Activated gamma-delta T cell (primary cell): ENCODE results near the gene CARD10.

ENCODE experiments used
- DNase-seq: peaks from one replicate; lab custom pipeline; 2025; lab: John Stamatoyannopoulos, UW

The CARD10 gene

GRCh38 chr22:37502342-37503182 lies 16.7 kb downstream of the CARD10 start:
- no peak for DNase-seq

DNA sequence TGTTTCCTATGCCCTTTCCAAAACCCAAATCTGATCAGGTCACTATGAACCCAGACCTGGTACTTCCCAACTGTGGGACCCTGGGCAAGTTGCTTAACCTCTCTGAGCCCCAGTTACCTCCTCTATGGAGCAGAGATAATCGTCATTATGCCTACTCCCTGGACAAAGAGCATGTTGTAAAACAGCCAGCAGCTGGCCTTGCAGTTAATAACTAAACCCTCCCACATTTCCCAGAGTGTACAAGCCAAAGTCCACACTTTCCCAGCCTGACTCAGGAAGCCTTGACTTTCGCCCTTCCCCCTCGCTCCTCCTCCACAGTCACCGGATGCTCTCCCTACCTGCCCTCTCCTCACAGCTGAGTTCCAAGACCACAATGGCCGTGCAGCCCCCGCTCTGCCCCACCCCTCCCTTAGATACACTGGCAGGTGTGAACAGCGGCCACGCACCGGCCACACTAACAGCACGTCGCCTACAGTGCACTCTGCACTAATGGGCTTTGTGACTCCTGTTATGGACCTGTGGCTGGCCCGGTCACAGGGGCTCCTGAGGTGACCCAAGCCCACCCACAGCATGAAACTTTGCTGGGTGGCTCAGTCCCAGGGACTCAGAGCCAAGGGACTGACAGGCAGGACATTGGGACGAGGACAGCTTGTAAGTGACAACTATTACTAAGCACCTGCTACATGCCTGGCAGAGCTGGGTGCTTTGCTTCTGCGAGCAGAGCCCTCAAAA lies 17.4 kb downstream of the CARD10 start:
- no peak for DNase-seq

DNA sequence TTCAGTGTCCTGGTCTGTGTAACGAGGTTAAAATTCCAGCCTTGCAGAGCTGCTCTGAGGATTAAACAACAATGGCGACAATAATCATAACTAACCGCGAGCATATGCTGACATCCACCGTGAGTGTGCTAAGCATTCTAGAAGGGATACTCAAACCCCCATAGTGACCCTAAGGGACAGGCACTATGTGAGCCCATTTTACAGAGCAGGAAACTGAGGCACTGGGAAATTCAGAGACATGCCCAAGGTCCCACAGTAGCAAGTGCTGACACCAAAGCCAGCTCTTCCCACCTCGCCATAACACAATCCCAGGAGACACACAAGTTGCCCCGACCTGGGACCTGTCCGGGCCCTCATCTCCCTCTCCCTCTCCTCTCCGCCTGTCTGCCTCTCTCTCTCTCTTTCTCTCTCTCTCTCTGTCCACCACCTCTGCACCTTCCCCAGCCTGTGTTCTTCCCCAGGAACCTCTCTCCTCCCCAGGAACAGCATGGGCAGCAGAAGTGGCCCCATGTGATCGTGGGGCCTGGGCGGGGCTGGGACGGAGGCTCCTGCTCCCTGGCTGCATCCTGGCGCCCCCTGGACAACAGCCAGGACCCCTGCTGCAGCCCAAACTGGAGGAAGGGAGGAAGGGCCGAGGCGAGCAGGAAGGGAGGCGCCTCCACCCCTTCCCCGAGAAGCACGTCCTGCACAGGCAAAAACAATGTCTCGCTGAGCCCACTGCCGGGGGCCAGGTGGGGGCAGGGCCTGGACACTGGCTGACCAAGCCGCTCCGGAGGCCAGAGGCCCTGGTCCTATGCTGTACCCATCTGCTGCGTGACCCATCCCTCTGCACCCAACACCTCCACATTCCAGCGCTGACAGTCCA lies 18.2 kb downstream of the CARD10 start:
- DNase-seq = no peak

GRCh38 chr22:37499789-37500540 lies 19.2 kb downstream of the CARD10 start:
- DNase-seq = no peak

- DNase-seq = no peak
These were observed 20.0 kb downstream of the CARD10 start for GRCh38 chr22:37499027-37499707.

DNA sequence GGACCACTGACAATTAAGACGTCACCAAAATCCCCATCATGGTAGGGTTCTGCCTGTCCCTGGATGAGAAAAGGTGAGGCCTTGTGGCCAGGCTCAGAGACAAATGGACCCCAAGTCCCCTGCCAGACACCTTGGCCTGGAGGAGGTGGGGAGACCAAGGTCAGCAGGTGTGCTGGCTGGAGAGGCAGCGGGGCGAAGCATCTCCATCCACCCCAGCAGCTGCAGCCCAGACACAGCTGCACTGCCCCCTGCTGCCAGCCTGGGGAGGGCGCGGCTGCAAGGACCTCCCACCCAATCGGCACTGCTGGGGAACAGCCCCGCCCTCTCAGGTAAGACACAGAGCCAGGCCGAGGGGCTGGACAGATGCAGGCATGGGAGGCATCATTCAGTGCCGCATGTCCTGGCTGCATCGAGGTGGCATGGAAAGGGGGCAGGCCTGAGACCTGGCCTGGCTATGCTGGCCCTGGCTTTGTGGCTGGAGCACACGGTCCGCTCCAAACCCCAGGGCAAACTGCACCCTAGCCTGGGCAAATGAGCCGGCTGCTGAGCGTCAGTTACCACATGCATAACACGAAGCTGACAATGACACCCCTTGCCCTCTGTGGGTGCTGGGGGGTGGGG lies 20.8 kb downstream of the CARD10 start:
- peak; percentile 40 for DNase-seq

GRCh38 chr22:37497062-37497599 lies 22.1 kb downstream of the CARD10 start:
- no peak for DNase-seq

DNA sequence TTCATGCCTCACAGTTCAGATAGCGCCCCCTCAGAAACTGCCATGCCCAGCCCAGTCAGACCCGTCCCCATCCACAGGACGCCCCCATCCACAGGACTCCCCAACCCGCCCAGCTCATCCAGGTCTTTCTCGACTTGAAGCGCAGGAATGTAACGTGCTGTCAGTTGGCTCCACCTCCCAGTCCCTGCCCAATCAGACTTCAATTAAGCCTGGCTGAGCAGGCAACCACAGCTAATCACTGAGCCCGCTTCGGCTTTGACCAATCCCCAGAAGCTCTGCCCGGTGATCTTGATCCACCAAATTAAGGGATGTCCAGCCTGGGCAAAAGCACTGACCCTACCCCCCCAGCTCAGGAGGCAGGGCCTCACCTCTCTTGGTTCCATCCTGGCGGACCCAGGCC lies 22.6 kb downstream of the CARD10 start:
- no peak for DNase-seq

- DNase-seq = no peak
These were observed 25.2 kb downstream of the CARD10 start for GRCh38 chr22:37493979-37494378.

DNA sequence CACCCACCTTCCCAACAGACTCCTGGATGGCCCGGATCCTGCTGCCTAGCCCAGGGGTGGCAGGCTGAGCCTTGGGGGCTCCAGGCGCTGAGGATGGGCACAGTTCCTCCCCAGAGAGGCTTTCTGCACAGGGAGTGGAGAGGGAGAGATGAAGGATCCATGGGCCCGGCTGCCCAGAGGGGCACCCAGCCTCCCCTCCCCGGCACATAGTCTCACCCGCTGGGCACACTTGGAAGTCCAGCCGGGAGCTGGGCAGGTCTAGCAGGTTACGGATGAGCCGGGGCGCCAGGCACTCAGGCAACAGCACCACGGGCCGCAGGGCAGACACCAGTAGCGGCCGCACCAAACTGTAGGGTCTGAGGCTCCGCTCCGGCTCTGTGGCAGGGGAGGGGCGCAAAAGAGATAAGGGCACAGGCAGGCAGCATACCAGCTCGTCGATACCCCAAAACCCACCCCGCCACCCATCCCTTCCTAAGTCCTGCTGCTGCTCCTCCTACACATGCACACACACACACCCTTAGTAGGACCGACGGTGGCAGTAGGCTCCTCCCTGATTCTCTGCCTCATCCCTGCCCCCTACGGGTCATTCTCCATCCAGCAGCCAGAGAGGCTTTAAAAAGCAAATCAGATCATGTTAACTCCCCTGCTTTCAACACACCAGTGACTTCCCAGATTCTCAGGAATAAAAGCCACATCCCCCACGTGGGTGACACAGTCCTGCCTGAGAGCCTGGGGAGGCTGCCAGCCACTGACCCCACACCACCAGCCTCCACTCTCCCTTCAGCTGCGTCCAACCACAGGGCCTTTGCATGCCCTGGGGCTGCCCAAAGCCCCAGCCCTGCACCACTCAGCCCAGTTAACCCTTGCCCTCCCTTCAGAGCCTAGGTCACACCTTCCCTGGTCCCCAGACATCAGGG lies 26.5 kb downstream of the CARD10 start:
- DNase-seq = no peak

DNA sequence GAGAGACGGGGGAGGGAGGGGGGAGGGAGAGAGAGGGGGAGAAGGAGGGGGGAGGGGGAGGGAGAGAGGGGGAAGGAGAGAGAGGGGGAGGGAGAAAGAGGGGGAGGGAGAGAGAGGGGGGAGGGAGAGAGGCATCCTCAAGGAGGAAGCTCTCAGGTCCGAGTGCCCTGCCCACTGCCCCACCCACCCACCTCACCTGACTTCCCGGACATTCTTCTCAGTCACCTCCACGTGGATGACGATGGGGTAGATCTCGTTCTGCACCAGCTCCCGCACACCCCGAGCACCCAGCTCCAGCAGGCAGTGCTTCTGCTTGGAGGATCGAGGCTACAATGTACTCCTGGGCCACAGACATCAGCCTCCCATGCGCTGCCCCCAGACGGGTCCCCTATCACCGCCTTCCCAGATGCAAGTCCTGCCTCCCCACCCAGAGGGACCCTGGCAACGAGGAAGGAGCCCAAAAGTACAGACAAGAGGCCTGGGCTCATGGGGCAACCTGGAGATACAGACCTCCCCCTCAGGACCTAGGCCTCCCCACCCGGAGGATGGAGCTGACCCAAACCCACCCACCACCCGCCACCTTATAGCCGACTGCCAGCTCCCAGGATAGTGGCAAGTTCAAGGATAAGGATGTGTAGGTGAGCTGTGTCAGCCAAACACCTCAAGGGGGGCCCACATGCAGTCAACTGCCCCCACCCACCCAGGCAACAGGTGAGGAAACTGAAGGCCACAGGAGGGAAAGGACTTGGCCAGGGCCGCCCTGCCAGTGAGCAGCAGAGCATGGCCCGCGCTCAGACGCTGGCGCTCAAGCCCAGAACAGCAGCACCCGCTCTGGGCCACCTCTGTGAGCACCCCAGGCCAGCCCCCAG lies 27.4 kb downstream of the CARD10 start:
- no peak for DNase-seq

- DNase-seq = no peak
These were observed 28.1 kb downstream of the CARD10 start for GRCh38 chr22:37491106-37491505.

DNA sequence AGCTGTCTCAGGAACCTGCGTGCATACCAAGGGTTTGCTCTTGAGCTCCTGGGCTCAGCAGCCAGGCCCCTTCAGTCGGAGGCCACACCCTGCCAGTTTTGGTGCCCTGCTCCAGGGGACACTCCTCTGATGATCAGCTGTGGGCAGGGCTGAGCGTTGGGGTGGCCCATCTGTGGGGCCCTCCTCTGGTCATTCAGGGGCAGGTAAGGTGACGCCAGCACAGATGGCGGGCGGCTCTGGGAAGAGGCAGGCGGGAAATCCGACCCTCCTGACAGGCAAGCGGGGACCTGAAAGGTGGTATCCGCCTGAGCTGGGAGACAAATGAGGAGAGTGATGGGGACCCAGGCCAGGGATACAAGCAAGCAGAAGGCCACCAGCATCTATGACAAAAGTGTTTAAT lies 29.2 kb downstream of the CARD10 start:
- DNase-seq = no peak

DNA sequence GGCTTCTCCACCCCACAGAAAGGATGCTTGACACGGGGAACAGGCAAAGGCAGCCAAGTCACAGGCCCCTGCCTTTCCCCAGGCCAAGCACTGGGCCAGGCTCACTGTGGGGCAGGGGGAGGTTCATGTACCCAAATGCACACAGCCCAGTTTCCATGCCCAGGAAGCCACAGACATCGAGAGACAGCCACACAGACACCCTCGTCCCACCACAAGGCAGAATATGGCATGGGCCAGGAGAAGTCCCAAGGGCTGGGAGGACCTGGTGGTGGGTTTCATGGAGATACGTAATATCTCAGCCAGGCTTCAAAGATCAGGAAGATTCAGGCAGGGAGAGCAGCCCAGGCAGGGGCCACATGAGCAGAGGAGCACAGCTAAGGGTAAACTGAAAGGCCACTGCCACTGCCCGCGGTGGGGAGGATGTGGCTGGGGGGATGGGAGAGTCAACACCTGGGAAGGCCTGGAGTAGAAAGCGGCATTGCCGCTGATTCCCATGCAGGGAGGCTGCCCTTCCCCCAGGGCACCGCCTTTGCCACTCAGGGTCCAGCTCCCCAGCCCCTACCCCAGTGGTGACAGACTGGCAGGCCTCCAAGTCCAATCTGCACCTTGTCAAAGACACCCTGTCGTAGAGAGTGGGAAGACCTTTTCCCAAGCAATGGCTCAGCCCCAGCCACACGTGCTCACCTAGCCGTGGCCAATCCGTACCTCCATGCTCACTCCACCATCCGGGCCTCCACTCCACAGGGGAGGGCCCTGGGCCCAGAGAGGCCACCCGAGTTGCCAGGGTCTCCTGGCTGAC lies 30.7 kb downstream of the CARD10 start:
- DNase-seq = no peak

DNA sequence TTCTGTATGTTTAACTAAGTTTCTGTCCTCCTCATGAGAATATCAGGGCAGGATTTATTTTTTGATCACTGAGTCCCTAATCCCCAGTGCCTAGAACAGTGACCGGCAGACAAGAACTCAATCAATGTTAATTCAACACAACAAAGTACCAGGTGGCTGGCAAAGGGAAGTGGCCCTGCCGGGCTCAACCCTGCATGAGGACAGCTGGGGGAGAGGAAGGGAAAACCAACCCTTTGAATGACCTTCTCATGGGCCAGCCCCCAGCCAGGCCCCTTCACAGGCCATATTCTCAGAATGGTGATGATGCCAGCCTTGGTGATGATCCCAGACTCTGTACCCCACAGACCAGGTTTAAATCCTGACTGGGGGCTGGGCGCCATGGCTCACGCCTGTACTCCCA lies 31.6 kb downstream of the CARD10 start:
- DNase-seq = no peak

DNA sequence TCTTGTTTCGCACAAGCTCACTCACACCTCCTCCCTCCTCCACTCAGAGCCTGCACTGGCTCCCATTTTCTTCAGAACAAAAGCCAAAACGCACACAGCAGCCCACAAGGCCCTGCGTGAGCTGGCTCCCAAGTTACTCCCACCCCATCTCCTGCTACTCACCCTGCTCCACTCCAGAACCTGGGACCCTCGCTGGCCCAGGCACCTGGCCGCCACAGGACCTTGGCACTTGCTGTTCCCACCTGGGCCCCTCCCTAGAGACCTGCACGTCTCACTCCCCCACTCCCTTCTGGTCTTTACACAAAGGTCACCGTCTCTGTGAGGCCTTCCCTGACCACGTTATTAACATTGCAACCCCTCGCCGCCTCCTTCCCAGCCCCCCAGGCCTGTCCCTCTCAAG lies 32.1 kb downstream of the CARD10 start:
- DNase-seq = no peak

DNA sequence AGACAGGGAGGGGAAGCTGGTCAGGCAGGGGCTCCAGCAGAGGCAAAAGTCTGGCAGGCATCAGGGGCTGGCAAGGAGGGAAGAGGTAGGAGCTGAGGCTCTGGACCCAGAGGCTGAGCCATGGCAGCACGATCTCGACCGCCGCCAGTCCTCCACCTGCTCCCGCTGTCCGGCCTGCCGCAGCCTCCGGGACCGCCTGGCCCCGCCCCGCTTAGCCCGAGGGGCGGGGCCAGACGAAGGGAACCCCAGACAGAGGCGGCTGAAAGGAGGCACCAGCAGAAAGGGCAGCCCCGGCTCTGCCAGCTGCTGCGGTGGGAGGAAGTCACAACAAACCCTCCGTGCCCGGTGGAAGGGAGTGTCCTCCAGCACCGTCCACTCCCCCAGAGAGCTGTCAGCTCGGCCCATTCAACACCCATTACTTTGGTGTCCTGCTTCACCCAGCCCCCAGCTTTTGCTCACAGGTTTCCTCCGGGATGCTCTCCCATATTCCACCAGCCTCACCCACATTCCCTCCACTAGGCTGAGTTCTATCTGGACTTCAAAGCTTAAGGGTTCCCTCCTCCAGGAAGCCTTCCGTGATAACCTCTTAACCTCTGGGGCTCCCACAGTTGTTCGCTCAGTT lies 32.9 kb downstream of the CARD10 start, which contains the start of gene MFNG:
MFNG (minus strand) TSS at position 161 of the 622 bp plus-strand sequence. CDS start 207 bp downstream, outside the sequence.
- peak; percentile 59 for DNase-seq
